HL-60/S4 treated with retinoic acid at 250 ng/mL for 4 days and 3 days (cell line): ENCODE measurements around the gene GRK6.

Source experiments
- in situ Hi-C: fragments of 300-500 bp; cut with MboI; formaldehyde crosslinking; loops from 2 replicates; pipeline ENCODE4 v1.7.0; 2022; ENCODE audit warnings: low sequenced_read_pairs

The GRK6 gene

GRCh38 chr5:177468685-177469628 is 42.5 kb downstream of the GRK6 start:
- in situ Hi-C loops, result no loop called here

GRCh38 chr5:177469750-177470525 is 43.5 kb downstream of the GRK6 start:
- in situ Hi-C loops, result no loop called here

GRCh38 chr5:177470759-177471536 is 44.5 kb downstream of the GRK6 start:
- in situ Hi-C loops, result no loop called here

- in situ Hi-C loops, result no loop called here
These were observed 45.3 kb downstream of the GRK6 start for GRCh38 chr5:177471610-177472356.

- in situ Hi-C loops, result no loop called here
These were observed 46.3 kb downstream of the GRK6 start for GRCh38 chr5:177472460-177473442.

- in situ Hi-C loops, result no loop called here
These were observed 47.0 kb downstream of the GRK6 start, which contains the start of gene DBN1 for GRCh38 chr5:177473443-177474001. TSS of gene DBN1 (minus strand) at chr5:177473634. CDS start at chr5:177473521, 113 bp downstream.

- in situ Hi-C loops, result no loop called here
These were observed 47.6 kb downstream of the GRK6 start for GRCh38 chr5:177474002-177474476.

- in situ Hi-C loops, result no loop called here
These were observed 48.5 kb downstream of the GRK6 start for GRCh38 chr5:177474846-177475562.

GRCh38 chr5:177475563-177476427 is 49.3 kb downstream of the GRK6 start:
- in situ Hi-C loops, result no loop called here

GRCh38 chr5:177476531-177477233 is 50.2 kb downstream of the GRK6 start:
- in situ Hi-C loops, result no loop called here

- in situ Hi-C loops, result no loop called here
These were observed 51.4 kb downstream of the GRK6 start for GRCh38 chr5:177477701-177478477.

- in situ Hi-C loops, result no loop called here
These were observed 52.5 kb downstream of the GRK6 start for GRCh38 chr5:177478711-177479646.

- in situ Hi-C loops, result no loop called here
These were observed 53.3 kb downstream of the GRK6 start for GRCh38 chr5:177479774-177480173.

- in situ Hi-C loops, result no loop called here
These were observed 55.9 kb downstream of the GRK6 start for GRCh38 chr5:177482359-177482795.
